Omental fat pad (tissue), 4 donors: ENCODE data around the gene STXBP4. TPM values are rescaled to one million over a fixed set of nuclear protein-coding genes. Genes with fewer than 3 reads are reported as not detected.

Experiments used
- ATAC-seq: fragments of 150-250 bp; one replicate; pipeline ENCODE4 v1.9.1; 2016; ENCODE audit warnings: mild to moderate bottlenecking, moderate library complexity; ENCODE audit not compliant: low FRiP score
- DNase-seq: peaks from one replicate; pipeline ENCODE4 v3.0.0-alpha.2; 2019; ENCODE audit warnings: low spot score
- CTCF ChIP-seq, 3 donors: fragments of 450-650 bp; IDR thresholded peaks; one replicate each; pipeline ENCODE4 v1.5.1; 2016 to 2017; ENCODE audit warnings: antibody characterized with exemption in 3 of 3, mild to moderate bottlenecking in 3 of 3, moderate library complexity in 2 of 3
- total RNA-seq, 4 donors: library from RNA; depleted of rRNA; stranded (reverse); fragments of >200 nt; gene quantifications; one replicate each; pipeline ENCODE4 v1.1.0, GENCODE V29; 2016

STXBP4 gene
- total RNA-seq, 4 donors from 2014 or later = 11.2 to 19.3 (median 16.5) TPM

GRCh38 chr17:55160501-55160900 lies 191.9 kb downstream of the STXBP4 start:
- ATAC-seq (no peak), DNase-seq (no peak)
- TF ChIP-seq CTCF (IDR thresholded peaks at IDR 0.05) = no peak

DNA sequence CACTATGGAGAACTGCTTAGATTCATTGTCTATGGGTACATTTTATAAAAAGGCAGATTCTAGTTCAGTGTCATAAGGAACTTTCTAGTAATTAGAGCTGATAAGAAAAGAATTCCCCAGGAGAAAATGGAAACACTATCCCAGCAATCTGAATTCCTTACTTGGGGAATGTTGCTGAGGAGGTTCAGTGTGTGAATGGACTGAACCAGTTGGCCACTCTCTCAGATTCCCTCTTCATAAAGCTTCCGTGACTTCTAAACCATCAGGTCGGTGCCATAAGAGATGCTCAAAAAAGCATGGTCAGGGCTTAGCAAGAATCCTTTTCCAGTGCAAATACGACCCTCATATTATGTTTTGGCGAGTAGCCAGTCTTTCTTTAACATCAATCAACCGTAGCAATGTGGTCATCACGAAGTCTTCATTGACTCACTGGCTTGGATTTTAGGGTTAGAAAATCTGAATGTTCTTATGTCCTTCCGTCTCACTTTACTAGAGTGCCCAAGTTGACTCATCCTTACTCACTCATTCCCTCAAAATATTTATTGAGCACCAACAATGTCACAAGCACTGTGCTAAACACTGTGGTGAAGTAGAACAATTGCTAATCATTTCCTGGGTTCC lies 193.5 kb downstream of the STXBP4 start:
- no peak for TF ChIP-seq CTCF (IDR thresholded peaks at IDR 0.05)
- ATAC-seq (no peak), DNase-seq (no peak)

GRCh38 chr17:55162556-55162946 lies 194.0 kb downstream of the STXBP4 start:
- TF ChIP-seq CTCF (IDR thresholded peaks at IDR 0.05) = no peak
- DNase-seq (no peak), ATAC-seq (no peak)

DNA sequence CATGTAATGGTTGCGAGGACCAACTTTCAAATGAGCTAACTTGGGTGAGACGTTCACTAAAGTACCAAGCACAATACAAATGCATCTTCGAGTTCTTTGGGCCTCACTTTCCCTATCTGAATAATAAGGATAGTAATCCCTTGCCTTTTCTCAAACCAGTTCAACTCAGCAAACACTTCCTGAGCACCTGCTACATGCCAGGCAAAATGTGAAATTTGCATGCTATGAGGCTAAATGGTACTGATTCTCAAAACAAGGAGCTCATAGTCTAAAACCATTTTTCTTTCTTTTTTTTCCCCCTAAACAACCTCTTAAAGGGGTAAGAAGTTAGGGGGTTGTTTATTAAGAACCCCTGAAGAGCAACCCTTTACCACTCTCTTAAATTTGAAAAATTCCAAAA lies 194.8 kb downstream of the STXBP4 start:
- DNase-seq (no peak), ATAC-seq (no peak)
- TF ChIP-seq CTCF (IDR thresholded peaks at IDR 0.05) = no peak

DNA sequence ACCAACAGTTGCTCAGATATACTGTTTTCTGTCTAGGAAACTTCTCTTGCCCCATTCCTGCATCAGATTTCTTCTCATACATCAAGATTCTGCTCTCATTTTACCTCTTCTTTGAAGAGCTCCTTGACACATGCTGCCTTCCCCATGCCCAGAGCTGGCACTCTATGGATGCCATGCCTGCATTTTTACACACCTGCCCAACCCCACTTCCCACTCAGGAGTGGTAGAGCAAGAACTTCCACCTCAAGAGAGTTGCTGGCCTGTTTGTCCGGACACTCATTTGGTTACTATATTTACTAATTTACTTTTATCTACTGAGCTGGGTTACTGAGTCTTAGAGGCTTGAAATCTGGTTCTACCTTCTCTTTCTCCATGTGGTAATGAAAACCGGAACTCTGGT lies 197.9 kb downstream of the STXBP4 start:
- no peak for TF ChIP-seq CTCF (IDR thresholded peaks at IDR 0.05)
- DNase-seq (no peak), ATAC-seq (no peak)

DNA sequence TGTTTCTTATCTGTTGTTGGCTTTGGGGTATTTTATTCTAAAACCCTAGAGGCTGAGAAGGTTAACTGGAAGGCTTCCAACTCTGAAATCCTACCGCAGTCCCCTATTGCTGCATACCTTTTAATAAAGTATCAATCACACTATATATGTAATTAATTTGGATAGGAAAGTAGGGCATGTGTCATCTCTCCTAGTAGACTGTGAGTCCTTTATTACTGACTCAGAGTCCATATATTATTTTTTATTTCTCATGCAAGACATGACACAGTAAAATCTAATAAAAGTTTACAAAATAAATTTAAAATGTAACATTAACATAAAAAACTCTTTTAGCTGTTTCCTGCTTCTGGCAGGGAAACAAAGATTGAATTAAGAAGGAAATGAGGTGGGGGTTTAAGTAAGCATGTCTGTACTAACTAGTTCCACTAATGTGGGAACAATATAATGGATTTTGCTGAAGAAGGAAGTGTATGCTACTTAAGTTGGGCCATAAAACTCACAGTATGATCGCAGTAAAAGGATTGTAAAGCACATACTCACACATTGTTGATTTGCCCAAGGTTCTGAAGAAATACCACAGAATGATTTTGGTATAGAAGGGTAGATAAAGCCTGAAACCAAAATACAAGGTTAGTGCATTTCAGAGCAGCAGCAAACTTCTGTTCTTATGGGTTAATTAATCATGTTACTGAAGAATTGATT lies 198.6 kb downstream of the STXBP4 start:
- DNase-seq (no peak), ATAC-seq (no peak)
- no peak for TF ChIP-seq CTCF (IDR thresholded peaks at IDR 0.05)
